Measurements from ENCODE around the gene ALG9.

DNA sequence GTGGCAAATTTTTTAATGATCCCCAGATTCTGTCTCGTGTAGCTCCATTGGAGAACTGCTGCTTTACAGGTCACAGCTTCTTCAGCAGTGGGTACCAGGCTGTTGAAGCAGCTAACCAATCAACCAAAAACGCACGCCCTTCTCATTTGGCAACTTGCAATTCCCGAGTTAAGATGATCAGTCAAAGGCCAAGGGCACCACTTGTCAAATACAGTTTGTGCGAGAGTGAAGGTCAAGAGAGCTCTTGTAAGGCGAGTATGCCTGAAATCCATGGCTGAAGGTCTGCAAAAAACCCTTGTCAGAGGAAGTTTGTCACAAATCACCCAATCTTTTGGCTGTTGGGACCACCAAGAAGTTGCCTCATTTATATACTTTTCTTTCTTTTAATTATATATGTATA is 92.3 kb downstream of the ALG9 start:
- TF ChIP-seq, protein P1, sequence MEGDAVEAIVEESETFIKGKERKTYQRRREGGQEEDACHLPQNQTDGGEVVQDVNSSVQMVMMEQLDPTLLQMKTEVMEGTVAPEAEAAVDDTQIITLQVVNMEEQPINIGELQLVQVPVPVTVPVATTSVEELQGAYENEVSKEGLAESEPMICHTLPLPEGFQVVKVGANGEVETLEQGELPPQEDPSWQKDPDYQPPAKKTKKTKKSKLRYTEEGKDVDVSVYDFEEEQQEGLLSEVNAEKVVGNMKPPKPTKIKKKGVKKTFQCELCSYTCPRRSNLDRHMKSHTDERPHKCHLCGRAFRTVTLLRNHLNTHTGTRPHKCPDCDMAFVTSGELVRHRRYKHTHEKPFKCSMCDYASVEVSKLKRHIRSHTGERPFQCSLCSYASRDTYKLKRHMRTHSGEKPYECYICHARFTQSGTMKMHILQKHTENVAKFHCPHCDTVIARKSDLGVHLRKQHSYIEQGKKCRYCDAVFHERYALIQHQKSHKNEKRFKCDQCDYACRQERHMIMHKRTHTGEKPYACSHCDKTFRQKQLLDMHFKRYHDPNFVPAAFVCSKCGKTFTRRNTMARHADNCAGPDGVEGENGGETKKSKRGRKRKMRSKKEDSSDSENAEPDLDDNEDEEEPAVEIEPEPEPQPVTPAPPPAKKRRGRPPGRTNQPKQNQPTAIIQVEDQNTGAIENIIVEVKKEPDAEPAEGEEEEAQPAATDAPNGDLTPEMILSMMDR (IDR thresholded peaks at IDR 0.05), result no peak
- TF ChIP-seq POLR2A (IDR thresholded peaks at IDR 0.05) (no peak), POLR2AphosphoS5 (IDR thresholded peaks at IDR 0.05) (no peak)
